Naive B cell (primary cell): ENCODE results near the gene PARP2. TPM values are rescaled to one million over a fixed set of nuclear protein-coding genes. Genes with fewer than 3 reads are reported as not detected.
A peak's percentile ranks its signal among the peaks of the same experiment; 100 is the strongest.
"Not testable (repeated sequence)": the region's sequence is repeated elsewhere in the genome, so short reads cannot be mapped to it uniquely, and the experiment has no call there.

Source experiments
- ATAC-seq, 2 donors: fragments of 150-1000 bp; cut with Tn5 transposase; 2 replicates each; pipeline ENCODE4 v1.10.0; 2021; ENCODE audit warnings: low read depth in 2 of 2, mild to moderate bottlenecking in 2 of 2, moderate library complexity in 2 of 2
- DNase-seq: peaks from one replicate; pipeline ENCODE4 v3.0.0; 2022
- H3K27ac Mint-ChIP-seq, 6 donors: one replicate each; pipeline ENCODE4 v1.8.0; 2020 to 2022; ENCODE audit warnings: mild to moderate bottlenecking in 6 of 6, mixed read lengths in 6 of 6, moderate library complexity in 5 of 6, inconsistent platforms in 2 of 6
- H3K27me3 Mint-ChIP-seq, 3 donors: one replicate each; pipeline ENCODE4 v1.8.0; 2021 to 2022; ENCODE audit warnings: mixed read lengths in 3 of 3, mild to moderate bottlenecking in 1 of 3
- H3K36me3 Mint-ChIP-seq, 2 donors: one replicate each; pipeline ENCODE4 v1.8.0; 2020 to 2022; ENCODE audit warnings: mixed read lengths in 2 of 2, inconsistent platforms in 1 of 2, mild to moderate bottlenecking in 1 of 2
- H3K4me1 Mint-ChIP-seq, 3 donors: one replicate each; pipeline ENCODE4 v1.8.0; 2020 to 2022; ENCODE audit warnings: mixed read lengths in 3 of 3, inconsistent platforms in 1 of 3, mild to moderate bottlenecking in 1 of 3, moderate library complexity in 1 of 3
- H3K4me3 Mint-ChIP-seq, 8 donors: one replicate each; pipeline ENCODE4 v1.8.0; 2020 to 2022; ENCODE audit warnings: mild to moderate bottlenecking in 8 of 8, mixed read lengths in 8 of 8, moderate library complexity in 8 of 8, inconsistent platforms in 2 of 8
- H3K9me3 Mint-ChIP-seq, 7 donors: one replicate each; pipeline ENCODE4 v1.8.0; 2020 to 2022; ENCODE audit warnings: mixed read lengths in 7 of 7, mild to moderate bottlenecking in 5 of 7, inconsistent platforms in 2 of 7, moderate library complexity in 1 of 7
- polyA plus RNA-seq, 6 donors: library from polyadenylated mRNA; unstranded; fragments of 300-500 nt; fragmentation: Illumina TruSeq; gene quantifications; one replicate each; pipeline ENCODE4 v1.2.3, GENCODE V29; 2021; ENCODE audit warnings: low read depth in 6 of 6

Gene PARP2
- polyA plus RNA-seq, 6 donors from 2014 or later: 6.2 to 17.0 (median 10.6) TPM

- DNase-seq (no peak), ATAC-seq (no peak)
- Mint-ChIP-seq H3K4me3 (peak overlapping the region in 2 of 8 donors; percentile 90 to 92), H3K27ac (peak overlapping the region in 2 of 6 donors; percentile 7 to 49), H3K36me3 (no peaks in the 10 kb centered on the region), H3K9me3 (no peaks in the 10 kb centered on the region), H3K27me3 (no peaks in the 10 kb centered on the region), H3K4me1 (peaks cover 21 to 35% (median 32%) of the 10 kb centered on the region in 3 donors)
Observed at GRCh38 chr14:20331053-20331613, 12.3 kb upstream of the PARP2 start.

GRCh38 chr14:20332431-20332787 is 11.0 kb upstream of the PARP2 start:
- Mint-ChIP-seq H3K27me3 (no peaks in the 10 kb centered on the region), H3K4me3 (peak overlapping the region; percentile 90 to 100 (median 94)), H3K9me3 (no peaks in the 10 kb centered on the region), H3K27ac (peak overlapping the region; percentile 78 to 95 (median 86)), H3K36me3 (no peaks in the 10 kb centered on the region), H3K4me1 (peaks cover 19 to 32% (median 30%) of the 10 kb centered on the region in 3 donors)
- no peak for ATAC-seq
- no peak for DNase-seq

- Mint-ChIP-seq H3K27me3 (no peaks in the 10 kb centered on the region), H3K4me3 (peak within 1 kb of the TSS; percentile 90 to 100 (median 94)), H3K36me3 (no peaks in the 10 kb centered on the region), H3K9me3 (no peaks in the 10 kb centered on the region), H3K4me1 (peaks cover 16 to 29% (median 26%) of the 10 kb centered on the region in 3 donors), H3K27ac (peak within 1 kb of the TSS; percentile 84 to 95 (median 86))
- DNase-seq (peak; percentile 70), ATAC-seq (peak; percentile 98 to 99)
Observed at GRCh38 chr14:20332788-20333493, 10.5 kb upstream of the PARP2 start, which contains the start of gene CCNB1IP1. Gene CCNB1IP1, minus strand, starts transcription at chr14:20333279. Its CDS starts 16,756 bp downstream, at chr14:20316523.

- H3K4me1 Mint-ChIP-seq: peaks cover 16 to 29% (median 26%) of the 10 kb centered on the region in 3 donors
- no peaks in the 10 kb centered on the region for H3K36me3 Mint-ChIP-seq
- no peak for ATAC-seq
- H3K27ac Mint-ChIP-seq: peak overlapping the region; percentile 84 to 95 (median 86)
- DNase-seq: no peak
- H3K9me3 Mint-ChIP-seq: no peaks in the 10 kb centered on the region
- peak overlapping the region; percentile 90 to 100 (median 94) for H3K4me3 Mint-ChIP-seq
- H3K27me3 Mint-ChIP-seq: no peaks in the 10 kb centered on the region
Observed at GRCh38 chr14:20333494-20333841, 10.0 kb upstream of the PARP2 start.

GRCh38 chr14:20334017-20334416 is 9.4 kb upstream of the PARP2 start:
- peaks cover 16 to 29% (median 26%) of the 10 kb centered on the region in 3 donors for H3K4me1 Mint-ChIP-seq
- H3K27me3 Mint-ChIP-seq: no peaks in the 10 kb centered on the region
- no peaks in the 10 kb centered on the region for H3K9me3 Mint-ChIP-seq
- peak overlapping the region in 4 of 8 donors; percentile 64 to 97 (median 92) for H3K4me3 Mint-ChIP-seq
- H3K27ac Mint-ChIP-seq: peak overlapping the region in 4 of 6 donors; percentile 5 to 85 (median 70)
- DNase-seq: no peak
- no peak for ATAC-seq
- no peaks in the 10 kb centered on the region for H3K36me3 Mint-ChIP-seq

- not testable (repeated sequence) for H3K9me3 Mint-ChIP-seq, ATAC-seq, H3K36me3 Mint-ChIP-seq, DNase-seq, H3K27me3 Mint-ChIP-seq, H3K27ac Mint-ChIP-seq
- peaks cover 11 to 20% (median 13%) of the 10 kb centered on the region in 3 donors for H3K4me1 Mint-ChIP-seq
- H3K4me3 Mint-ChIP-seq: peak overlapping the region in 2 of 8 donors; percentile 50 to 91
Observed at GRCh38 chr14:20341032-20341431, 2.4 kb upstream of the PARP2 start.

- Mint-ChIP-seq H3K4me1 (peaks cover 11 to 20% (median 13%) of the 10 kb centered on the region in 3 donors), H3K4me3 (peak overlapping the region in 6 of 8 donors; percentile 91 to 99 (median 99))
Observed at GRCh38 chr14:20341646-20342045, 1.8 kb upstream of the PARP2 start.

GRCh38 chr14:20343862-20344220 is 406 bp downstream of the PARP2 start:
- H3K4me3 Mint-ChIP-seq: peak overlapping the region; percentile 91 to 99 (median 99)
- H3K27me3 Mint-ChIP-seq: no peaks in the 10 kb centered on the region
- H3K27ac Mint-ChIP-seq: peak overlapping the region in 5 of 6 donors; percentile 97 to 99 (median 98)
- peaks cover 11 to 20% (median 13%) of the 10 kb centered on the region in 3 donors for H3K4me1 Mint-ChIP-seq
- ATAC-seq (no peak), DNase-seq (no peak)
- no peaks in the 10 kb centered on the region for H3K36me3 Mint-ChIP-seq
- no peaks in the 10 kb centered on the region for H3K9me3 Mint-ChIP-seq

More at GRCh38 chr14:20341646-20342045, 1.8 kb upstream of the PARP2 start:
- H3K27ac Mint-ChIP-seq: peak overlapping the region in 2 of 6 donors; percentile 98 to 99
- no peaks in the 10 kb centered on the region for H3K9me3 Mint-ChIP-seq
- no peak for DNase-seq
- no peak for ATAC-seq
- no peaks in the 10 kb centered on the region for H3K36me3 Mint-ChIP-seq
- no peaks in the 10 kb centered on the region for H3K27me3 Mint-ChIP-seq

- no peaks in the 10 kb centered on the region for H3K27me3 Mint-ChIP-seq
- peak overlapping the region in 2 of 8 donors; percentile 12 to 91 for H3K4me3 Mint-ChIP-seq
- ATAC-seq: no peak
- H3K27ac Mint-ChIP-seq: peak overlapping the region in 3 of 6 donors; percentile 40 to 88 (median 59)
- H3K9me3 Mint-ChIP-seq: no peaks in the 10 kb centered on the region
- H3K36me3 Mint-ChIP-seq: no peaks in the 10 kb centered on the region
- DNase-seq: no peak
- H3K4me1 Mint-ChIP-seq: peaks cover 11 to 20% (median 13%) of the 10 kb centered on the region in 3 donors
Observed at GRCh38 chr14:20345366-20345765, 1.9 kb downstream of the PARP2 start.

GRCh38 chr14:20346713-20347112 is 3.3 kb downstream of the PARP2 start:
- no peak overlapping the region for H3K27ac Mint-ChIP-seq
- H3K27me3 Mint-ChIP-seq: no peaks in the 10 kb centered on the region
- peaks cover 11 to 20% (median 13%) of the 10 kb centered on the region in 3 donors for H3K4me1 Mint-ChIP-seq
- no peaks in the 10 kb centered on the region for H3K9me3 Mint-ChIP-seq
- peak overlapping the region in 1 of 8 donors; percentile 19 for H3K4me3 Mint-ChIP-seq
- DNase-seq (no peak), ATAC-seq (no peak)
- H3K36me3 Mint-ChIP-seq: no peaks in the 10 kb centered on the region

GRCh38 chr14:20347747-20348146 is 4.3 kb downstream of the PARP2 start:
- Mint-ChIP-seq H3K36me3 (no peaks in the 10 kb centered on the region), H3K27ac (no peak overlapping the region), H3K27me3 (no peaks in the 10 kb centered on the region), H3K4me1 (peaks cover 11 to 13% (median 12%) of the 10 kb centered on the region in 3 donors), H3K9me3 (no peaks in the 10 kb centered on the region), H3K4me3 (no peak overlapping the region)
- ATAC-seq (no peak), DNase-seq (no peak)

GRCh38 chr14:20350282-20350681 is 6.8 kb downstream of the PARP2 start:
- peak overlapping the region in 1 of 6 donors; percentile 7 for H3K27ac Mint-ChIP-seq

GRCh38 chr14:20350860-20351259 is 7.4 kb downstream of the PARP2 start:
- Mint-ChIP-seq H3K27me3 (no peaks in the 10 kb centered on the region), H3K4me3 (no peak overlapping the region), H3K36me3 (peaks cover 0 to 4% of the 10 kb centered on the region in 2 donors), H3K27ac (peak overlapping the region in 1 of 6 donors; percentile 7), H3K4me1 (no peaks in the 10 kb centered on the region), H3K9me3 (no peaks in the 10 kb centered on the region)
- DNase-seq: no peak
- ATAC-seq: no peak

More at GRCh38 chr14:20350282-20350681, 6.8 kb downstream of the PARP2 start:
- Mint-ChIP-seq H3K9me3 (no peaks in the 10 kb centered on the region), H3K4me3 (no peak overlapping the region), H3K27me3 (no peaks in the 10 kb centered on the region), H3K4me1 (no peaks in the 10 kb centered on the region), H3K36me3 (no peaks in the 10 kb centered on the region)
- ATAC-seq: no peak
- DNase-seq: no peak

GRCh38 chr14:20356422-20356821 is 13.0 kb downstream of the PARP2 start:
- H3K4me1 Mint-ChIP-seq: peaks cover 5 to 13% (median 10%) of the 10 kb centered on the region in 3 donors

More at GRCh38 chr14:20356422-20356821, 13.0 kb downstream of the PARP2 start:
- Mint-ChIP-seq H3K9me3 (no peaks in the 10 kb centered on the region), H3K27ac (peak overlapping the region in 2 of 6 donors; percentile 15 to 79), H3K27me3 (no peaks in the 10 kb centered on the region), H3K4me3 (no peak overlapping the region), H3K36me3 (peaks cover 0 to 30% of the 10 kb centered on the region in 2 donors)
- ATAC-seq (no peak), DNase-seq (no peak)
